AG10803 (cell line): ENCODE results near the gene CSF3R.

ENCODE experiments used
- DNase-seq: peaks from one replicate; pipeline ENCODE4 v3.0.0; 2010; ENCODE audit warnings: low read depth
- H3K4me3 ChIP-seq: 2 replicates; pipeline ENCODE4 v1.5.1; 2011; ENCODE audit warnings: mild to moderate bottlenecking, low read length, control low read depth
- CTCF ChIP-seq: conservative IDR thresholded peaks from 2 replicates; pipeline ENCODE4 v1.5.1; 2011; ENCODE audit warnings: mild to moderate bottlenecking, low read length, control low read depth, inconsistent platforms

The CSF3R gene

GRCh38 chr1:36453600-36454388 is 28.9 kb downstream of the CSF3R start:
- no peak for DNase-seq
- TF ChIP-seq CTCF: no peak

GRCh38 chr1:36453051-36453450 is 29.7 kb downstream of the CSF3R start:
- no peak for DNase-seq
- TF ChIP-seq CTCF: no peak
- H3K4me3 ChIP-seq: no peak overlapping the region

More at GRCh38 chr1:36453600-36454388, 28.9 kb downstream of the CSF3R start:
- no peak overlapping the region for H3K4me3 ChIP-seq

- no peak for TF ChIP-seq CTCF
- no peak for DNase-seq
- H3K4me3 ChIP-seq: peak overlapping the region; percentile 81
Observed at GRCh38 chr1:36450919-36451305, 31.8 kb downstream of the CSF3R start.

GRCh38 chr1:36450270-36450918 is 32.3 kb downstream of the CSF3R start, which contains the start of gene OSCP1:
Gene OSCP1, minus strand, starts transcription at chr1:36450451. Its CDS starts 82 bp downstream, at chr1:36450369.
- peak within 1 kb of the TSS; percentile 81 for H3K4me3 ChIP-seq
- TF ChIP-seq CTCF: no peak
- peak; percentile 96 for DNase-seq

GRCh38 chr1:36448530-36449056 is 34.1 kb downstream of the CSF3R start:
- TF ChIP-seq CTCF: 0 out of 2 replicates have a peak, but pooled peaks have one; percentile 3
- DNase-seq: no peak
- H3K4me3 ChIP-seq: no peak overlapping the region

GRCh38 chr1:36447450-36447849 is 35.3 kb downstream of the CSF3R start:
- no peak for TF ChIP-seq CTCF
- no peak for DNase-seq

More at GRCh38 chr1:36447450-36447849, 35.3 kb downstream of the CSF3R start:
- no peak overlapping the region for H3K4me3 ChIP-seq
